NCI-H82 treated with DMSO at 0.1 percent for 48 hours (cell line): ENCODE data around the gene OVOL3.

Experiments
- DNase-seq: peaks from one replicate; lab custom pipeline; 2025; ENCODE audit not compliant: unreplicated experiment; lab: John Stamatoyannopoulos, UW

The OVOL3 gene

GRCh38 chr19:36099166-36099785 is 11.7 kb upstream of the OVOL3 start:
- no peak for DNase-seq

DNA sequence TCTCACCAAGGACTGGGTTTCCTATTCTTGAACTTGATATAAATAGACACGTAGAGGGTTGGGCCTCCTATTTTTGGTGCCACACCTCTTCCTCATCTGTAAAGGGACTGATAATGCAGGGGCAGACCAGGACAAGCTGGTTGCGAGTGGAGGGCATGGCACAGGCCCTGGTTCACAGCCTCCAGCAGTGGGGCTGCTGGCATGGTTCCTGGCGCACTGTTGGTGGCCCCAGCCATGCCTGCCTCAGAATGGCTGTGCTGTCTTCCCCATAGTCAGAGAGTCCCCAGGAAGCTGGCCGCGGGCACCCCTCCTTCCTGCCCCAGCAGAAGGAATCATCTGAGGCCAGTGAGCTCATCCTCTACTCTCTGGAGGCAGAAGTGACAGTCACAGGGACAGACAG is 10.5 kb upstream of the OVOL3 start:
- DNase-seq, result no peak

- DNase-seq, result no peak
Measured at GRCh38 chr19:36101550-36102327, 9.2 kb upstream of the OVOL3 start.

DNA sequence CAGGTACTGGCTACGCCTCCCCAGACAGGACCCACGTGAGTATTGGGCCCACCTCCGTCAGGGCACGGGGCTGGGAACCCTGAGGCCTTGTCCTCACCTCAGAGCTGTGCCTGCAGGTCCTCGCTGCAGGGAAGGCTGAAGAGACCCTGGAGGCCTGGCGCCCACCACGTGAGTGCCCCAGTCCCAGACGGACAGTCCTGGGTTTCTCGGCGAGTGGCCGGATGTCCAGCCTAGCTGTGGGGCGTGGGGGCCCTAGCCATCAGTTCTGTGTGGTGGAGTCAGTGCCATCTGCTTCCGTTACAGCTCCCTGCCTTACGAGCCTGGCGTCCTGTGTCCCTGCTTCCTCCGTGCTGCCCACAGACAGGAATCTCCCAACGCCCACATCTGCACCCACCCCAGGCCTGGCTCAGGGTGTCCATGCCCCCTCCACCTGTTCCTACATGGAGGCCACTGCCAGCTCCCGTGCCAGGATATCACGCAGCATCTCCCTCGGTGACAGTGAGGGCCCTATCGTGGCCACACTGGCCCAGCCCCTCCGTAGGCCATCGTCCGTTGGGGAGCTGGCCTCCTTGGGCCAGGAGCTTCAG is 7.8 kb upstream of the OVOL3 start:
- DNase-seq, result no peak

GRCh38 chr19:36103842-36104552 is 6.9 kb upstream of the OVOL3 start:
- no peak for DNase-seq

- no peak for DNase-seq
Measured at GRCh38 chr19:36106441-36106840, 4.5 kb upstream of the OVOL3 start.

DNA sequence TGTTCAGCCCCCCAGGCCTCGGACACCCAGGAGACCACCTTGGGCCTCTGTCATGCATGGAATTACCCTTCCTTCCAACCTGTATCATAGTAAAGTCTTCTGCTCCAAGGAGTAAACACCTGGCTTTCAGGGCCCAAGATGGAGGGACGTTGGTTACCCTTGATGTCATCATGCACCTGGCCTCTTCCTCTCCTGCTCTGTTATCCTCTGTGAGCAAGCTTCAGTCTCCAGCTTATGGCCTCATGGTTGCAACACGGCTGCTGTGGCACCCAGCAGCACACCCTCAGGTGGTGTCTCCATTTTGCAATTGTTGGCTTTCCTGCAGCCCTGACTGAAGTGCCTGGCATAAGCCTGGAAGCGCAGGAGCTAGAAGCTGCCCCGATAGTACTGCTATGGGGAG is 4.0 kb upstream of the OVOL3 start:
- no peak for DNase-seq

- no peak for DNase-seq
Measured at GRCh38 chr19:36108684-36109083, 2.3 kb upstream of the OVOL3 start.

- DNase-seq, result no peak
Measured at GRCh38 chr19:36111200-36111539, 227 bp downstream of the OVOL3 start.

DNA sequence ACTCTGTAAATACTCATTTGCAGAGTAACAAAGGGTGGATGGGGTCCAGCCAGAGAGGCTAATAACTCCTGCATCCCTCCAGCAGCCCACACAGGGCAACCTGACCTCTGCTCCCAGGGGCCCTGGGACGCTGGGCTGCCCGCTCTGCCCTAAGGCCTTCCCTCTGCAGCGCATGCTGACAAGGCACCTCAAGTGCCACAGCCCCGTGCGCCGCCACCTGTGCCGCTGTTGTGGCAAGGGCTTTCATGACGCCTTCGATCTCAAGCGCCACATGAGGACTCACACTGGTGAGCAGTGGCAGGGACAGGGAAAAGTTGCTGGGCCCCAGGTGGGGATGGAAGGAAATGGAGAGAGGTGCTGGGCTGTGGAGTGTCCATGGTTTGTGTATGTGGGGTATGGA is 1.7 kb downstream of the OVOL3 start:
- no peak for DNase-seq

- no peak for DNase-seq
Measured at GRCh38 chr19:36113425-36113824, 2.5 kb downstream of the OVOL3 start.

- no peak for DNase-seq
Measured at GRCh38 chr19:36113894-36114720, 3.2 kb downstream of the OVOL3 start.

DNA sequence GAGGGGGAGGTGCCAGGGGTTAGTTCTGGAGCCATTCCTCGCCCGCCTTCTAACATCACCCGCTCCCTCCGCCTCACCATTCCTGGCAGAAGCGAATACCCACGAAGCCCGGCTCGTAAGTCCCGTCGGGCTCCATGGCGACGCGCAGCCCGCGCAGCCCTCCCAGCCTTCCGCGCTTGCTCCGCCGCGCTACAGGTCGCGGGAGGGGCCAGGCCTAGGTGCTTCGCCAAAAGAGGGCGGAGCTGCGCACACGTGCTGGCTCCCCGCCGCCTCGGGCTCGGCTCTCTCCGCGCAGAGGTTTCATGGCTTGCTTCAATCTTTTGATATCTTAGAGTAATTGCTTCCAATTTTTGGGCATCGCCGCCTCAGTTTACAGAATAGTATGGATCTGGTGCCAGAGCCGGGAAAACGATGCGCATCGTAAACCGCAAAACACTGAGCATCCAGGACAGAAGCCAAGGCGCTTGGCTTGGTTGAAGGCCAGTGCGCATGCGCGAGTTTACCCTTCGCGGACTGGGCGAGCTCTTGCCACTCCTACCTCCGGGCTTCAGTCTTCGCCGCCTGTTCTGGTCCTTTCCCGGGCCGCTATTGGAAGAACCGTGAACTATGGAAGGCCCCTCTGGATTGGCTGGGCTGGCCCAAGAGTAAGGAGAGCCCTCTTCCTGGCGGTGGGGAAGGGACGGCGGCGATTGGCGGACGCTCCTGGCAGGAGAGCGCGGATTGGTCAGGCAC is 3.9 kb downstream of the OVOL3 start, which contains the start of gene POLR2I:
Gene POLR2I (minus strand): TSS at position 155 of the 732 bp plus-strand sequence. CDS start 19 bp downstream, at position 136.
- peak; percentile 99 for DNase-seq

DNA sequence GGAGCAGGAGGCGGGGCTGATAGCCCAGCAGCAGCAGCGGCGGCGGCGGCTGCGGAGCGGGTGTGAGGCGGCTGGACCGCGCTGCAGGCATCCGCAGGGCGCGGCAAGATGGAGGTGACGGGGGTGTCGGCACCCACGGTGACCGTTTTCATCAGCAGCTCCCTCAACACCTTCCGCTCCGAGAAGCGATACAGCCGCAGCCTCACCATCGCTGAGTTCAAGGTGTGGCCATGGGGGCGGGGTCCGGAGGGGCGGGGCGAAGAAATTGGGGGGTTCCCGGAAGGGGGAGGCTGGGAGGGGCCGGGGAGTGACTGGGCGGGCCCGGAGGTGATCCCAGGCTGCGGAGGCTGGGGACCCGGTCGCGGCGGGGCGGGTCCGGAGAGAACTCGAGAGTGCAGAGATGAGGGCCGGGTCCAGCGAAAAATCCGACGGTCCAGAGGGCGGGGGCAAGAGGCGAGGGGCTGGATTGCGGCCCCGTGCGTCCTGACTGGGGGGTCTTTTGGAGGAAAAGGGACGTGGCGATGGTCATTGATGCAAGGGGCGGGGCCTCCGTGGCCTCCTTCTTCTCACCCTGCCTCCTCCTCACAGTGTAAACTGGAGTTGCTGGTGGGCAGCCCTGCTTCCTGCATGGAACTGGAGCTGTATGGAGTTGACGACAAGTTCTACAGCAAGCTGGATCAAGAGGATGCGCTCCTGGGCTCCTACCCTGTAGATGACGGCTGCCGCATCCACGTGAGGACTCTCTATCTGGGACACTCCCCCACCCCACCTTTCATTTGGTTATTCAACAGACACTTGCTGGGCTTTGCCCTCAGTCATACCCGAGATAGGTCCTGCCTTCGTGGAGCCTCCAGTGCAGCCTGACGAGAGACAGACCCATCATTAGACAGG is 4.8 kb downstream of the OVOL3 start, which contains the start of gene TBCB:
Gene TBCB (plus strand): TSS at position 16 of the 891 bp plus-strand sequence. CDS start 93 bp downstream, at position 109.
- DNase-seq, result no peak

DNA sequence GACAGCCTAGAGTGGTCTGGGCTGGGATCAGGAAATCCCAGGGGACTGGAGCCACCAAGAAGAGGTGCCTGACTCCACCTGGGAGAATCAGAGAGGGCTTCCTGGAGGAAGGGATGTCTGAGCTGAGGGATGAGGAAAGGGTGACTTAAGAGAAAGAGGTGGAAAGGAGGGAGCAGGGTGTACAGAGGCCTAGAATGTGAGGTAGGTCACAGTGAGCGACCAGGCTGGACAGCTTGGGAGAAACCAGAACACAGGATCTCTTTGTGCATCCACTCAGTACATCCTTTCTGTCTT is 5.3 kb downstream of the OVOL3 start:
- DNase-seq, result no peak

DNA sequence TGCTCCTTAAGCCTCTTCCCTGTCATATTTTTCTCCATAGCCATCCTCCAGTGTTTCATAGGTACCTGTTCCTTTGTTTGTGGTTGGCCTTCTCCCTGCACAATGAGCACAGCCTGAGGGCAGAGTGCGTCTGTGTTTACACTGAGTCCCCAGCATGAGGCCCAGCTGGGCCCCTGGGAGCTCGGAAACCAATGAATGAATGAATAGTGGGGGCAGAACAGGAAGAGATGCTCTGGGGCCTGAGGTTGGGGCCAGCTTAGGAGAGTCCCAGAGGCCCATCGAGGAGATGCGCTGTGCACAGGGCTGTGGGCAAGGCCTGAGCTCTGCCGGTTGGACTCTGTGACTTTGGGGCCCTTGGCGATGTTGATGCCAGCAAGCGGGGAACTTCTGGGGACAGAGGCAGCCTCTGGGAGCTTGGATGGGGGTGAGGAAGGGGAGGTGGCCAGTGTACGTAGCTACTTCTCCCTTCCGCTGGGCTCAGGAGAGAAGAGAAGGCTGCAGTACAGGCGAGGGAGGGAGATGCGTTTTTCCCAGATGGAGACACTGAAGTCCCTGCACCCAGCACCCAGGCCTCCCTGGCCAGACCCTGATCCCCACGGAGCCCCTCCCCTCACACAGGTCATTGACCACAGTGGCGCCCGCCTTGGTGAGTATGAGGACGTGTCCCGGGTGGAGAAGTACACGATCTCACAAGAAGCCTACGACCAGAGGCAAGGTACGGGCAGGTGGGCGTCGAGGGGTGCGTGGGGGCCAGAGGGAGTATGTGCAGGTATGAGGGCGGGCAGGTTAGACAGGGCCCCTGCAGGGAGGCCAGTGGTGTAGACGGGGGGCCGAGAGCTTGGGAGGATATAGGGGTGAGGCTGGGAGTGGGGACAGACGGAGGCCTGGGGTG is 9.4 kb downstream of the OVOL3 start:
- no peak for DNase-seq

GRCh38 chr19:36120984-36121358 is 10.0 kb downstream of the OVOL3 start:
- DNase-seq, result no peak

DNA sequence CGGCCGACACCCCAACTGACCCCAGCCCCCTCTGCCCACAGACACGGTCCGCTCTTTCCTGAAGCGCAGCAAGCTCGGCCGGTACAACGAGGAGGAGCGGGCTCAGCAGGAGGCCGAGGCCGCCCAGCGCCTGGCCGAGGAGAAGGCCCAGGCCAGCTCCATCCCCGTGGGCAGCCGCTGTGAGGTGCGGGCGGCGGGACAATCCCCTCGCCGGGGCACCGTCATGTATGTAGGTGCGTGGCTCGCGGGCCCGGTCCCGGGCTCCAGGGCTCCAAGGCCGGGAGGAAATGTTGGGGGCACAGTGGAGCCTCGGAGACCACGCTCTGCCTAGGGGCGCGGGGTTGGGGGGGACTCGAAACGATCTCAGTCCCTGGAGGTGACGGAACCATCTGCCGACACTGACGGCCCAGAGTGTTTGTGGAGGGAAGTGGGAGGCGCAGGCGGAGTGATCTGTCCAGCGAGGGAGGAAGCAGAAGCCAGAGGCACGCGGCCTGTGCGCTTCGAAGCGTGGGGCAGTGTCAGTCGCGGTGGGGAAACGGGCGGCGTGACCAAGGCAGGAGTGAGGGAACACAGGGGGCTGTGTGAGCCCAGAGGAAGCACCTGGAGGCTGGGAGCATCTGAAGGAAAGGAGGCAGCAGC is 10.7 kb downstream of the OVOL3 start:
- no peak for DNase-seq
